ENCODE measurements around the gene CMTM5. TPM values are rescaled to one million over a fixed set of nuclear protein-coding genes. Genes with fewer than 3 reads are reported as not detected.

The CMTM5 gene
- total RNA-seq, 1 experiment from 2014 or later: 0.24 TPM

GRCh38 chr14:23402296-23403138, 25.7 kb downstream of the CMTM5 start:
- Mint-ChIP-seq H3K27me3 (ENCODE audit: low read depth) (peaks cover 31% of the 10 kb centered on the region), H3K27ac (no peak overlapping the region), H3K4me1 (peaks cover 2% of the 10 kb centered on the region; the same call in 1 of the 2 replicates), H3K4me3 (no peak overlapping the region; the same call in 1 of the 2 replicates), H3K9me3 (no peaks in the 10 kb centered on the region), H3K36me3 (no peaks in the 10 kb centered on the region)
- ChIA-PET CTCF (interaction anchor here (0.6 to 1.6 kb wide), 6 partner anchors 16 to 530 kb away, joined by 3 to 4 read pairs (median 3); no protein-coding TSS in a partner anchor), POLR2A (no interaction called here)
- TF ChIP-seq AFF4 (CRISPR knock-in tag; IDR thresholded peaks at IDR 0.05; ENCODE audit: borderline replicate concordance): no peak
- no peak for TF ChIP-seq CREM (CRISPR knock-in tag; IDR thresholded peaks at IDR 0.05)
- TF ChIP-seq ZNF281 (CRISPR knock-in tag; IDR thresholded peaks at IDR 0.05): no peak
- no peak for TF ChIP-seq ZNF512 (CRISPR knock-in tag; IDR thresholded peaks at IDR 0.05; ENCODE audit: borderline replicate concordance)
- TF ChIP-seq JUN (CRISPR knock-in tag; IDR thresholded peaks at IDR 0.05): no peak
- TF ChIP-seq, protein P1, sequence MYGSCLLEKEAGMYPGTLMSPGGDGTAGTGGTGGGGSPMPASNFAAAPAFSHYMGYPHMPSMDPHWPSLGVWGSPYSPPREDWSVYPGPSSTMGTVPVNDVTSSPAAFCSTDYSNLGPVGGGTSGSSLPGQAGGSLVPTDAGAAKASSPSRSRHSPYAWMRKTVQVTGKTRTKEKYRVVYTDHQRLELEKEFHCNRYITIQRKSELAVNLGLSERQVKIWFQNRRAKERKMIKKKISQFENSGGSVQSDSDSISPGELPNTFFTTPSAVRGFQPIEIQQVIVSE (CRISPR knock-in tag; IDR thresholded peaks at IDR 0.05; ENCODE audit: borderline replicate concordance): no peak
- TF ChIP-seq ZNF425 (CRISPR knock-in tag; conservative IDR thresholded peaks at IDR 0.05): no peak
- TF ChIP-seq FOXJ3 (CRISPR knock-in tag; IDR thresholded peaks at IDR 0.05; ENCODE audit: borderline replicate concordance): no peak
- TF ChIP-seq, protein P2, sequence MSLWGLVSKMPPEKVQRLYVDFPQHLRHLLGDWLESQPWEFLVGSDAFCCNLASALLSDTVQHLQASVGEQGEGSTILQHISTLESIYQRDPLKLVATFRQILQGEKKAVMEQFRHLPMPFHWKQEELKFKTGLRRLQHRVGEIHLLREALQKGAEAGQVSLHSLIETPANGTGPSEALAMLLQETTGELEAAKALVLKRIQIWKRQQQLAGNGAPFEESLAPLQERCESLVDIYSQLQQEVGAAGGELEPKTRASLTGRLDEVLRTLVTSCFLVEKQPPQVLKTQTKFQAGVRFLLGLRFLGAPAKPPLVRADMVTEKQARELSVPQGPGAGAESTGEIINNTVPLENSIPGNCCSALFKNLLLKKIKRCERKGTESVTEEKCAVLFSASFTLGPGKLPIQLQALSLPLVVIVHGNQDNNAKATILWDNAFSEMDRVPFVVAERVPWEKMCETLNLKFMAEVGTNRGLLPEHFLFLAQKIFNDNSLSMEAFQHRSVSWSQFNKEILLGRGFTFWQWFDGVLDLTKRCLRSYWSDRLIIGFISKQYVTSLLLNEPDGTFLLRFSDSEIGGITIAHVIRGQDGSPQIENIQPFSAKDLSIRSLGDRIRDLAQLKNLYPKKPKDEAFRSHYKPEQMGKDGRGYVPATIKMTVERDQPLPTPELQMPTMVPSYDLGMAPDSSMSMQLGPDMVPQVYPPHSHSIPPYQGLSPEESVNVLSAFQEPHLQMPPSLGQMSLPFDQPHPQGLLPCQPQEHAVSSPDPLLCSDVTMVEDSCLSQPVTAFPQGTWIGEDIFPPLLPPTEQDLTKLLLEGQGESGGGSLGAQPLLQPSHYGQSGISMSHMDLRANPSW (CRISPR knock-in tag; conservative IDR thresholded peaks at IDR 0.05; ENCODE audit: low read depth): no peak
- TF ChIP-seq, protein P3, sequence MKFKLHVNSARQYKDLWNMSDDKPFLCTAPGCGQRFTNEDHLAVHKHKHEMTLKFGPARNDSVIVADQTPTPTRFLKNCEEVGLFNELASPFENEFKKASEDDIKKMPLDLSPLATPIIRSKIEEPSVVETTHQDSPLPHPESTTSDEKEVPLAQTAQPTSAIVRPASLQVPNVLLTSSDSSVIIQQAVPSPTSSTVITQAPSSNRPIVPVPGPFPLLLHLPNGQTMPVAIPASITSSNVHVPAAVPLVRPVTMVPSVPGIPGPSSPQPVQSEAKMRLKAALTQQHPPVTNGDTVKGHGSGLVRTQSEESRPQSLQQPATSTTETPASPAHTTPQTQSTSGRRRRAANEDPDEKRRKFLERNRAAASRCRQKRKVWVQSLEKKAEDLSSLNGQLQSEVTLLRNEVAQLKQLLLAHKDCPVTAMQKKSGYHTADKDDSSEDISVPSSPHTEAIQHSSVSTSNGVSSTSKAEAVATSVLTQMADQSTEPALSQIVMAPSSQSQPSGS (CRISPR knock-in tag; IDR thresholded peaks at IDR 0.05; ENCODE audit: borderline replicate concordance, low read depth): no peak
- no peak for TF ChIP-seq EMX1 (CRISPR knock-in tag; IDR thresholded peaks at IDR 0.05)
- no peak for DNase-seq (ENCODE audit: low spot score)
- ATAC-seq: peak; percentile 63

All from WTC11 (cell line).